DMS79 treated with DMSO at 0.1 percent for 48 hours (cell line): Measurements from ENCODE around the gene C1orf232.

ENCODE experiments used
- DNase-seq: peaks from one replicate; lab custom pipeline; 2025; lab: John Stamatoyannopoulos, UW

The C1orf232 gene

GRCh38 chr1:26156285-26157038, 12.3 kb downstream of the C1orf232 start:
- no peak for DNase-seq

- DNase-seq: no peak
Measured at GRCh38 chr1:26155370-26156284, 13.1 kb downstream of the C1orf232 start.

- no peak for DNase-seq
Measured at GRCh38 chr1:26154750-26155149, 14.0 kb downstream of the C1orf232 start.

- DNase-seq: no peak
Measured at GRCh38 chr1:26153966-26154532, 14.7 kb downstream of the C1orf232 start.

GRCh38 chr1:26148887-26149286, 19.9 kb downstream of the C1orf232 start:
- DNase-seq: no peak

- DNase-seq: no peak
Measured at GRCh38 chr1:26145960-26146294, 22.8 kb downstream of the C1orf232 start.

- peak; percentile 94 for DNase-seq
Measured at GRCh38 chr1:26145041-26145959, 23.5 kb downstream of the C1orf232 start.

GRCh38 chr1:26142159-26142558, 26.6 kb downstream of the C1orf232 start:
- DNase-seq: no peak

- DNase-seq: peak; percentile 96
Measured at GRCh38 chr1:26138974-26139558, 29.7 kb downstream of the C1orf232 start.

- DNase-seq: no peak
Measured at GRCh38 chr1:26134466-26134865, 34.3 kb downstream of the C1orf232 start.

- no peak for DNase-seq
Measured at GRCh38 chr1:26132834-26133167, 36.0 kb downstream of the C1orf232 start.

GRCh38 chr1:26132128-26132833, 36.5 kb downstream of the C1orf232 start:
- no peak for DNase-seq

GRCh38 chr1:26130695-26131094, 38.1 kb downstream of the C1orf232 start:
- DNase-seq: no peak

- no peak for DNase-seq
Measured at GRCh38 chr1:26129778-26130177, 39.0 kb downstream of the C1orf232 start.

- no peak for DNase-seq
Measured at GRCh38 chr1:26127235-26128163, 41.3 kb downstream of the C1orf232 start.

GRCh38 chr1:26126321-26127084, 42.3 kb downstream of the C1orf232 start:
- DNase-seq: peak; percentile 99

GRCh38 chr1:26125946-26126320, 42.8 kb downstream of the C1orf232 start:
- no peak for DNase-seq

GRCh38 chr1:26125382-26125781, 43.4 kb downstream of the C1orf232 start:
- no peak for DNase-seq
